ENCODE data around the gene ACOXL.

ACOXL gene

GRCh38 chr2:110718990-110719389 lies 13.4 kb upstream of the ACOXL start:
- no CpG with 5 or more reads among the region's 2 CpGs for WGBS (ENCODE audit: insufficient coverage, insufficient read length)
- DNase-seq (ENCODE audit: low read depth, low spot score) = no peak
- no peaks in the 10 kb centered on the region for H3K36me3 ChIP-seq (ENCODE audit: control insufficient read depth, insufficient read depth, low read length)
- H3K4me3 ChIP-seq (ENCODE audit: low read length) = no peak overlapping the region
- no peak overlapping the region for H3K27ac ChIP-seq (ENCODE audit: low read length)
- no peaks in the 10 kb centered on the region for H3K27me3 ChIP-seq (ENCODE audit: control insufficient read depth, insufficient read depth, low read length)
- no peaks in the 10 kb centered on the region for H3K9me3 ChIP-seq (ENCODE audit: control insufficient read depth, insufficient read depth, low read length)
- H3K4me1 ChIP-seq (ENCODE audit: control insufficient read depth, insufficient read depth, low read length) = no peaks in the 10 kb centered on the region

DNA sequence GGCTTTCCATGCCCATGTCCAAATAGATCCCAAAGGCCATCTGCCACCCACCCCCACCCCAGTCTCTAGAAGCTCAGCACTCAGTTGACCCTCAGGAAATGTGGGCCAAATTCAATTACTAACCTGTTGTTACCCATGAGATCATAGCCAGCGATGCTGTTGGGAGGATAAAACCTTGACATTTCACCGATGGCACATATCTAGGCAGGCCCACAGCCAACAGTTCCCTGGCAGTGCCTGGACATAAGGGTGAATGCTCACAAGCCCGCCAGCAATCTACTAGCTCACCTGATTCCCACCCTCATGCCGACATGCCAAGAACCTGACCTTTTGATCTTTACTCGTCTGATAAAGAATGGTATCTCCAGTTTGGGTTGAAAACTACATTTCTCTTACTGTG lies 11.8 kb upstream of the ACOXL start:
- no CpG with 5 or more reads among the region's 5 CpGs for WGBS (ENCODE audit: insufficient coverage, insufficient read length)
- Histone ChIP-seq H3K27me3 (ENCODE audit: control insufficient read depth, insufficient read depth, low read length) (no peaks in the 10 kb centered on the region), H3K36me3 (ENCODE audit: control insufficient read depth, insufficient read depth, low read length) (no peaks in the 10 kb centered on the region), H3K27ac (ENCODE audit: low read length) (no peak overlapping the region), H3K4me3 (ENCODE audit: low read length) (no peak overlapping the region), H3K4me1 (ENCODE audit: control insufficient read depth, insufficient read depth, low read length) (0 out of 2 replicates have a peak, but pooled peaks cover 1% of the 10 kb centered on the region), H3K9me3 (ENCODE audit: control insufficient read depth, insufficient read depth, low read length) (no peaks in the 10 kb centered on the region)
- DNase-seq (ENCODE audit: low read depth, low spot score) = no peak

DNA sequence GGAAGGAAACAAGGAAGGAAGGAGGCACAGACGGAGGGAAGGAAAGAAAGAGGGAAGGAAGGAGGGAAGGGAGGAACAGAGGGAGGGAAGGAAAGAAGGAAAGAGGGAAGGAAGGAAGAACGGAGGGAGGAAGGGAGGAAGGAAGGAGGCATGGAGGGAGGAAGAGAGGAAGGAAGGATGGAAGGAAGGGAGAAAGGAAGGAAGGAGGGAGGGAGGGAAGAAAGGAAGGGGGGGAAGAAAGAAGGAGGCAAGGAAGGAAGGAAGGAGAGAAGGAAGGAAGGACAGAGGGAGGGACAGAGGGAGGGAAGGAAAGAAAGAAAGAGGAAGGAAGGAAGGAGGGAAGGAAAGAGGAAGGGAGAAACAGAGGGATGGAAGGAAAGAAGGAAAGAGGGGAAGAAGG lies 7.6 kb upstream of the ACOXL start:
- H3K27me3 ChIP-seq (ENCODE audit: control insufficient read depth, insufficient read depth, low read length) = no peaks in the 10 kb centered on the region
- WGBS (ENCODE audit: insufficient coverage, insufficient read length) = no CpG with 5 or more reads among the region's 2 CpGs
- H3K27ac ChIP-seq (ENCODE audit: low read length) = no peak overlapping the region
- no peaks in the 10 kb centered on the region for H3K9me3 ChIP-seq (ENCODE audit: control insufficient read depth, insufficient read depth, low read length)
- H3K36me3 ChIP-seq (ENCODE audit: control insufficient read depth, insufficient read depth, low read length) = no peaks in the 10 kb centered on the region
- no peak for DNase-seq (ENCODE audit: low read depth, low spot score)
- 0 out of 2 replicates have a peak, but pooled peaks cover 2% of the 10 kb centered on the region for H3K4me1 ChIP-seq (ENCODE audit: control insufficient read depth, insufficient read depth, low read length)
- no peak overlapping the region for H3K4me3 ChIP-seq (ENCODE audit: low read length)

DNA sequence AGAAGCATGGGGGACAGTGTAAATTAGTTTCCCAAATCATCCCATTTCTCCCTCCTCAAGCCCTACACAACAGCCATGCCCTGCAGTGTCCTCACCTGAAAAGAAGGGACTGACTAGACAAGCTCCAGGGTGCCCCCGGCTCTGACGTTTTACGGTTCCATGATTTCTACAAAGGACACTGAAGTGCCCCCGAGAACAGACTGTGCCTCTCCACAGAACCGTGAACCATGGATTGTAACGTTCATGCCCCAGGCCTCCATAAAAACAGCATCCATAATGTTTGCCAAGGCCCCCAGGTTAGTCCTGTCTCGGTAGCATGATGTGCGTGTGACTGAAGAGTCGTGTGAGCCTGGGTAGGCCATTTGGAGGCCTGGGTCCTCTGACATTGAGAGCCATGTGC lies 7.0 kb upstream of the ACOXL start:
- Histone ChIP-seq H3K9me3 (ENCODE audit: control insufficient read depth, insufficient read depth, low read length) (no peaks in the 10 kb centered on the region), H3K27ac (ENCODE audit: low read length) (no peak overlapping the region), H3K27me3 (ENCODE audit: control insufficient read depth, insufficient read depth, low read length) (no peaks in the 10 kb centered on the region), H3K4me3 (ENCODE audit: low read length) (no peak overlapping the region), H3K36me3 (ENCODE audit: control insufficient read depth, insufficient read depth, low read length) (no peaks in the 10 kb centered on the region), H3K4me1 (ENCODE audit: control insufficient read depth, insufficient read depth, low read length) (0 out of 2 replicates have a peak, but pooled peaks cover 2% of the 10 kb centered on the region)
- no CpG with 5 or more reads among the region's 9 CpGs for WGBS (ENCODE audit: insufficient coverage, insufficient read length)
- no peak for DNase-seq (ENCODE audit: low read depth, low spot score)

GRCh38 chr2:110725859-110726258 lies 6.5 kb upstream of the ACOXL start:
- WGBS (ENCODE audit: insufficient coverage, insufficient read length) = no CpG with 5 or more reads among the region's 3 CpGs
- Histone ChIP-seq H3K9me3 (ENCODE audit: control insufficient read depth, insufficient read depth, low read length) (no peaks in the 10 kb centered on the region), H3K27ac (ENCODE audit: low read length) (no peak overlapping the region), H3K27me3 (ENCODE audit: control insufficient read depth, insufficient read depth, low read length) (no peaks in the 10 kb centered on the region), H3K4me1 (ENCODE audit: control insufficient read depth, insufficient read depth, low read length) (peaks cover 5% of the 10 kb centered on the region; the same call in 1 of the 2 replicates), H3K4me3 (ENCODE audit: low read length) (no peak overlapping the region), H3K36me3 (ENCODE audit: control insufficient read depth, insufficient read depth, low read length) (no peaks in the 10 kb centered on the region)
- DNase-seq (ENCODE audit: low read depth, low spot score) = no peak

DNA sequence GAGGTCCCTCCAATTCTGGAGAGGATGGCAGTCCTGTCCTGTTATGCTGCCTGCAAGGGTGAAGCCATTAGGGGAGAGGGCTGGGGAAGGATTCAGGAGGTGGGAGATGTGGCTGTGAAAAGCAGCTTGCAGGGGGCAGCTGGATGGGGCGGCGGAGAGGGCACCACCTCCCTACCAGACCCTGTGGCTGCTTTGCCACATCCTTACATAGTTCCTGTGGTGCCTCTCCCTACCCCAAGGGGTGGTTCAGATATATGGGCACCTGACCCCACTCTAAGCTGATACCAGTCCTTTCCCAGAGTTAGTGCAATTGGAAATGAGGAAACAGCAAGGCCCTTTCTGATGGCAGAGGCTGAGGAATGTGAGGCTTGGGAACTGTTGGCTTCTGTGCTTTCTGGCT lies 6.1 kb upstream of the ACOXL start:
- H3K4me1 ChIP-seq (ENCODE audit: control insufficient read depth, insufficient read depth, low read length) = peaks cover 5% of the 10 kb centered on the region; the same call in 1 of the 2 replicates
- WGBS (ENCODE audit: insufficient coverage, insufficient read length) = no CpG with 5 or more reads among the region's 2 CpGs
- no peaks in the 10 kb centered on the region for H3K36me3 ChIP-seq (ENCODE audit: control insufficient read depth, insufficient read depth, low read length)
- DNase-seq (ENCODE audit: low read depth, low spot score) = no peak
- H3K27ac ChIP-seq (ENCODE audit: low read length) = no peak overlapping the region
- H3K9me3 ChIP-seq (ENCODE audit: control insufficient read depth, insufficient read depth, low read length) = no peaks in the 10 kb centered on the region
- H3K4me3 ChIP-seq (ENCODE audit: low read length) = no peak overlapping the region
- H3K27me3 ChIP-seq (ENCODE audit: control insufficient read depth, insufficient read depth, low read length) = no peaks in the 10 kb centered on the region; the same call in 1 of the 2 replicates

- DNase-seq (ENCODE audit: low read depth, low spot score) = no peak
- whole genome bisulfite sequencing (ENCODE audit: insufficient coverage, insufficient read length) = no CpG with 5 or more reads among the region's 4 CpGs
- H3K4me1 ChIP-seq (ENCODE audit: control insufficient read depth, insufficient read depth, low read length) = peaks cover 5% of the 10 kb centered on the region; the same call in 1 of the 2 replicates
- no peaks in the 10 kb centered on the region; the same call in 1 of the 2 replicates for H3K27me3 ChIP-seq (ENCODE audit: control insufficient read depth, insufficient read depth, low read length)
- H3K36me3 ChIP-seq (ENCODE audit: control insufficient read depth, insufficient read depth, low read length) = no peaks in the 10 kb centered on the region; the same call in 1 of the 2 replicates
- no peak overlapping the region for H3K27ac ChIP-seq (ENCODE audit: low read length)
- H3K9me3 ChIP-seq (ENCODE audit: control insufficient read depth, insufficient read depth, low read length) = no peaks in the 10 kb centered on the region
- H3K4me3 ChIP-seq (ENCODE audit: low read length) = no peak overlapping the region
Measured at GRCh38 chr2:110727923-110728322, 4.5 kb upstream of the ACOXL start.

GRCh38 chr2:110729106-110729505 lies 3.3 kb upstream of the ACOXL start:
- Histone ChIP-seq H3K27me3 (ENCODE audit: control insufficient read depth, insufficient read depth, low read length) (no peaks in the 10 kb centered on the region; the same call in 1 of the 2 replicates), H3K27ac (ENCODE audit: low read length) (no peak overlapping the region), H3K4me3 (ENCODE audit: low read length) (no peak overlapping the region), H3K36me3 (ENCODE audit: control insufficient read depth, insufficient read depth, low read length) (no peaks in the 10 kb centered on the region; the same call in 1 of the 2 replicates), H3K4me1 (ENCODE audit: control insufficient read depth, insufficient read depth, low read length) (peaks cover 4% of the 10 kb centered on the region; the same call in 1 of the 2 replicates), H3K9me3 (ENCODE audit: control insufficient read depth, insufficient read depth, low read length) (no peaks in the 10 kb centered on the region)
- no peak for DNase-seq (ENCODE audit: low read depth, low spot score)
- WGBS (ENCODE audit: insufficient coverage, insufficient read length) = no CpG with 5 or more reads among the region's 7 CpGs

- Histone ChIP-seq H3K36me3 (ENCODE audit: control insufficient read depth, insufficient read depth, low read length) (no peaks in the 10 kb centered on the region; the same call in 1 of the 2 replicates), H3K4me3 (ENCODE audit: low read length) (no peak overlapping the region), H3K4me1 (ENCODE audit: control insufficient read depth, insufficient read depth, low read length) (peaks cover 6% of the 10 kb centered on the region), H3K27me3 (ENCODE audit: control insufficient read depth, insufficient read depth, low read length) (no peaks in the 10 kb centered on the region; the same call in 1 of the 2 replicates), H3K27ac (ENCODE audit: low read length) (no peak overlapping the region), H3K9me3 (ENCODE audit: control insufficient read depth, insufficient read depth, low read length) (no peaks in the 10 kb centered on the region)
- no CpG with 5 or more reads among the region's 5 CpGs for WGBS (ENCODE audit: insufficient coverage, insufficient read length)
- no peak for DNase-seq (ENCODE audit: low read depth, low spot score)
Measured at GRCh38 chr2:110731064-110731463, 1.3 kb upstream of the ACOXL start.

- no peak overlapping the region for H3K27ac ChIP-seq (ENCODE audit: low read length)
- no peaks in the 10 kb centered on the region; the same call in 1 of the 2 replicates for H3K27me3 ChIP-seq (ENCODE audit: control insufficient read depth, insufficient read depth, low read length)
- peaks cover 4% of the 10 kb centered on the region for H3K4me1 ChIP-seq (ENCODE audit: control insufficient read depth, insufficient read depth, low read length)
- DNase-seq (ENCODE audit: low read depth, low spot score) = no peak
- WGBS (ENCODE audit: insufficient coverage, insufficient read length) = no CpG with 5 or more reads among the region's 4 CpGs
- H3K36me3 ChIP-seq (ENCODE audit: control insufficient read depth, insufficient read depth, low read length) = no peaks in the 10 kb centered on the region; the same call in 1 of the 2 replicates
- no peak overlapping the region for H3K4me3 ChIP-seq (ENCODE audit: low read length)
- H3K9me3 ChIP-seq (ENCODE audit: control insufficient read depth, insufficient read depth, low read length) = no peaks in the 10 kb centered on the region
Measured at GRCh38 chr2:110735366-110735765, 3.0 kb downstream of the ACOXL start.

- no peak for DNase-seq (ENCODE audit: low read depth, low spot score)
- peaks cover 11% of the 10 kb centered on the region for H3K4me1 ChIP-seq (ENCODE audit: control insufficient read depth, insufficient read depth, low read length)
- H3K4me3 ChIP-seq (ENCODE audit: low read length) = no peak overlapping the region
- no peak overlapping the region for H3K27ac ChIP-seq (ENCODE audit: low read length)
- no peaks in the 10 kb centered on the region; the same call in 1 of the 2 replicates for H3K27me3 ChIP-seq (ENCODE audit: control insufficient read depth, insufficient read depth, low read length)
- no peaks in the 10 kb centered on the region; the same call in 1 of the 2 replicates for H3K36me3 ChIP-seq (ENCODE audit: control insufficient read depth, insufficient read depth, low read length)
- WGBS (ENCODE audit: insufficient coverage, insufficient read length) = no CpG with 5 or more reads among the region's 2 CpGs
- no peaks in the 10 kb centered on the region for H3K9me3 ChIP-seq (ENCODE audit: control insufficient read depth, insufficient read depth, low read length)
Measured at GRCh38 chr2:110737783-110738182, 5.4 kb downstream of the ACOXL start.

Measured in iPS DF 6.9 (cell line).